GM12801 (cell line): ENCODE results near the gene BHLHE23.

Experiments used
- TF ChIP-seq, protein P1 (sequence below): IDR thresholded peaks from one replicate; pipeline ENCODE4 v1.5.1; 2011; ENCODE audit warnings: control low read depth; ENCODE audit not compliant: insufficient read length; ENCODE audit errors: extremely low read depth

The BHLHE23 gene

DNA sequence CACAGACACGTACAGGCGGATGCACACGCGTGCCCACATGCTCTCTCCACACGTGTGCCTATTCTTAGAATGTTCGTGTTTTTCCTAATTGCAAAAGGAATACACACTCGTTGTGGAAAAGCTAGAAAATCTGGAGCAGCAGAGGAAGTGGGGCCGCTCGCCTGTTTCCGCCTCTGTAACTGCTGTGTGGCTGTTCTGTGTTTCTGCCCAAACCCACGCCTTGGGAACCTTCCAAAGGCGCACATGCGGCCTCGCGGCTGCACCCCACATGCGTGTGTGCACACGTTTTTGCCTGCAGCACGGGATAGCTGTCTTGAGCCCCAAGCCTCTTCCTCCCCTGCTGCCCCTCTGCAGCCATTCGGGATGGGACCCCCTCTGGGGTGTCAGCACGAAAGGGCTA, 42.1 kb downstream of the BHLHE23 start:
- TF ChIP-seq, protein P1, sequence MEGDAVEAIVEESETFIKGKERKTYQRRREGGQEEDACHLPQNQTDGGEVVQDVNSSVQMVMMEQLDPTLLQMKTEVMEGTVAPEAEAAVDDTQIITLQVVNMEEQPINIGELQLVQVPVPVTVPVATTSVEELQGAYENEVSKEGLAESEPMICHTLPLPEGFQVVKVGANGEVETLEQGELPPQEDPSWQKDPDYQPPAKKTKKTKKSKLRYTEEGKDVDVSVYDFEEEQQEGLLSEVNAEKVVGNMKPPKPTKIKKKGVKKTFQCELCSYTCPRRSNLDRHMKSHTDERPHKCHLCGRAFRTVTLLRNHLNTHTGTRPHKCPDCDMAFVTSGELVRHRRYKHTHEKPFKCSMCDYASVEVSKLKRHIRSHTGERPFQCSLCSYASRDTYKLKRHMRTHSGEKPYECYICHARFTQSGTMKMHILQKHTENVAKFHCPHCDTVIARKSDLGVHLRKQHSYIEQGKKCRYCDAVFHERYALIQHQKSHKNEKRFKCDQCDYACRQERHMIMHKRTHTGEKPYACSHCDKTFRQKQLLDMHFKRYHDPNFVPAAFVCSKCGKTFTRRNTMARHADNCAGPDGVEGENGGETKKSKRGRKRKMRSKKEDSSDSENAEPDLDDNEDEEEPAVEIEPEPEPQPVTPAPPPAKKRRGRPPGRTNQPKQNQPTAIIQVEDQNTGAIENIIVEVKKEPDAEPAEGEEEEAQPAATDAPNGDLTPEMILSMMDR, result no peak

DNA sequence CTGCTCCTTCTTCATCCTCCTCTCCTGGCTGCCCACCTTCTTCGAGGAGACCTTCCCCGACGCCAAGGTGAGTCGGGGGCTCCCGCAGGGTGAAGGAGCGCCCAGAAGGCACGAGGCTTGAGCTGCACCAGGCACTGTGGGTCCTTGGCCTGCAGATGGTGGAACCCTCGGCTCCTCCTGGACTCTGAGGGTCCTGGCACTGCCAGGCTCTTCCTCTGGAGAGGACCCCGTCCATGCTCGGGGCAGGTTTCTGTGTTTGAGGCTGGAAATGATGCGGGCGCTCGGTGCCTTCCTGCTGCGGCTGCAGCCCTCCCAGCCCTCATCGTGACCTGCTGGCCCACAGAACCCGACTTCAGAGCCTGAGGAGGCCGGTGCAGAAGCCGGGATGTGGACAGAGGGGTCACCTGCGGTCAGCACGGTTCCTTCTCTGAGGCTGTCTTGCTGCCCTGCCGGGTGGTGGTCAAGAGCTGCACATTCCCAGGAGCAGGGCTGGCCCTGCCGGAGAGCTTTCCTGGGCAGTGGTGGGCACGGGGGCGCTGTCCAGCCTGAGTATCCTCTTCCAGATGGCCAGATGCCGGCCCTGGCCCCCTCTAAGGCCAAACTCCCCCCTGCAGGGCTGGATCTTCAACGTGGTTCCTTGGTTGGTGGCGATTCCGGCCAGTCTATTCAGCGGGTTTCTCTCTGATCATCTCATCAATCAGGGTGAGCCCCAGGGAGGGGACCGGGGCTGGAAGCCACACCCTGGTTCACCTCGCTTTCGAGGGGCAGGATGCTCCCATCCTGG, 43.0 kb downstream of the BHLHE23 start:
- TF ChIP-seq, protein P1, result no peak

DNA sequence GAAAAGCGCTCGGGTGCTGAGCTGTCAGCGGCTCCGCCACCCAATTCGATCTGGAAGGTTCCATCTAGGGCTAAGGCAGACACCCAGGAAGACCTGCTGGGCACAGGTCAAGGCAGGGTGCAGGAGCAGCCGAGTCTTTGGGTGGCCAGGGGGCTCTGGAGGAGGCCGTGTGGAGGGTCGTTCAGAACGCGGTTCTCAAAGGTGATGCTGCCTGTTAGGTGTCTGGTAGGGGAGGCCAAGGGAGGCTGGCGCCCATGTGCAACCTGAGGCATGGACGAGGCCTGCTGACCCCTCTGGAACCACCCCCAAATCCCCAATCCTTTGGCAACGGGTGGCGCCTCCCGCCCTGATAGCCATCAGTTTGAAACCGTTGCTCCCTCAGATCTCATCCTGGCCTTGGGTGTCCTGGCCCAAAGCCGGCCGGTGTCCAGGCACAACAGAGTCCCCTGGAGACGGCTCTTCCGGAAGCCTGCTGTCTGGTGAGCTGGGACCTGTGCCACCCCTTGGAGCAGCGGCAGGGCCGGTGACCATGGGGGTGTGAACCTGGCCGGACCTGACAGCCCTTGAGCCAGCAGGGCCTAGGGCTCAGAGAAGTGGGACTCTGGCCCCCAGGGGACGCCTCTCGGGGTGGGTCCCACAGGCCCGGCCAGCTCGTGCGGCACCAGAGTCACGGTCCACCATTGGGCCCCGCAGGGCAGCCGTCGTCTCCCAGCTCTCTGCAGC, 43.7 kb downstream of the BHLHE23 start:
- TF ChIP-seq, protein P1, result no peak

DNA sequence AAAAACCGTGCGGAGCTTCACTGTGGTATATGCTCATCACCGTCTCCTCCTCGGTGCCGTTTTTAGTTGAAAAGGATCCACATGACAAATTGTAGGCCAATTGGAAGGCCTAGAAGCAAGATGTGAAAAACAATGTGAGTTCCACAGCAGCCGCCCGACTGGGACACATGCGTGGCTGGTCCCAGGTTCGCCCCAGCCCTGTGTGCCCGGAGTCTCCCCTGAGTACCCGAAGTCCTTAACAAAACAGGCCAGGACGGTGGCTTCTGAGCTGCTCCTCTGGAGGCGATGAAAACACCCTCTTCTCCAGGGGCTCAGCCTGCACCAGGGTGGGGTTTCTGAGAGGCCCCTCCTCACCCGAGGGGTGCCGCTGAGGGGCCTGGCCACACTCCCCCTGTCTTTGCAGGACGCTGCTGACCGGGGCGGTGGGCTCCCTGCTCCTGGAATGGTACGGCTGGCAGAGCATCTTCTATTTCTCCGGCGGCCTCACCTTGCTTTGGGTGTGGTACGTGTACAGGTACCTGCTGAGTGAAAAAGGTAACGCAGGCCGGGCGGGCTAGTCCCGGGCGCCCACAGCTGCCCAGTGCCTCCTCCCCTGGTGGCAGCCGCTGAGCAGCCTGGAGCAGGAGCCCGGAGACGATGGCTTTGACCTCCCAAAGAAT, 44.4 kb downstream of the BHLHE23 start:
- TF ChIP-seq, protein P1, result no peak

DNA sequence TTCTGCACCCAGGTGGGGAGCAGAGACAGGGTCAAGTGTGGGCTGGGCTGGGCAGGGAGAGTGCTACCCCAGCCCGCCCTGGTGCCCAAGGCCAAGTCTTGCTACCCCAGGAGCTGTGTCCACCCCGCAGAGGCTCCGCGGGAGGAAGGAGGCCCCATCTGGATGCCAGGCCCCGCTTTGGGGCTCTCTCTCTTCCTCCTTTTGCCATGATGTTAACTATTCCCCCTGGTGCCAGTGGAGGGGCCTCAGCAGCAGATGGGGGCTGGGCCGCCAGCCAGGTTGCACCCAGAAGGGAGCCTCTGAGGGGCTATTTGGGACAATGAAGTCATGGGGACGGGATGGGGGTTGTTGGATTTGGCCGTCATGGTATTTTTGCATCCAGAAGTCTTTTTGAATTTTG, 45.0 kb downstream of the BHLHE23 start:
- TF ChIP-seq, protein P1, result no peak

DNA sequence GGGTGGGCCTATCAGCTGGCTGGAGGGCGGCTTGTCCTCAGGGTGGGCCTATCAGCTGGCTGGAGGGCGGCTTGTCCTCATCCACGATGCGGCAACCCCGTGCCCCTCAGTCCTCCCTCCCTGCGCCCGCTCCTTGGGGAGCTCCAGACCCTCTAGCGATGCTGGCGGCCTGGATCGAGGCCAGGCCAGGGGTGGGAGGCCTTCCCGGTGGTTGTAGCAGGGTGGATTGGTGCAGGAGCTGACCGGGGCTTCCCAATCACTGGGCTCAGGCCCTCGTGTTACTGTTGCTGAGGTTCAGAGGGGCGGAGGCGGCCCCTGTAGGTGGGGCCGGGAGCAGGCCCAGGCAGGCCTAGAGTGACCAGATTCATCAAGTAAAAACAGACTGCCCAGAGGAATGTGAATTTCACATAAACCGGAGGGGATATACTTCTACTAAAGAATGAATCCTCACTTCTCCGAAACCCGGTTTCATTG, 45.4 kb downstream of the BHLHE23 start:
- TF ChIP-seq, protein P1, result no peak

DNA sequence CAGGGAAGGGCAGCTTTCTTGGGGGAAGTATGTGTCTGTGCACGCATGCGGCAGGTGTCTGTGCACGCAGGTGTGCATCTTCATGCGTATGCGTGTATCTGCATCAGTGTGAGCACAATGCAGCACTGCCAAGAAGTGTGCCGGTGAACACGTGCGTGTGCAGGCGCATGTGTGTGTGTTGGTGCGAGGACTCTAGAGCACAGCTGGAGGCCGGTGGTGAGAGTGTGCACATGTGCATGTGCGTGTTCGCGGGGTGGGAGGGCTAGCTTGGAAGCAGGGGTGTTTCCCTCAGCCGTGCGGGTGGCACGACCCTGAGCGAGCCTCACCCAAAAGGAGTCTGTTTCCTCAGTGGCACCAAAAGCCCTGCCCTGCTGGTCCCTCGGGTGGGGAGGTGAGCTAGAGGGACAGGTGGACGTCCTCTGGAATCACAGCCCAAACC, 46.7 kb downstream of the BHLHE23 start:
- TF ChIP-seq, protein P1, result no peak
